ENCODE data around the gene SPRYD4. TPM values are rescaled to one million over a fixed set of nuclear protein-coding genes. Genes with fewer than 3 reads are reported as not detected.
A peak's percentile ranks its signal among the peaks of the same experiment; 100 is the strongest.
"Not testable (repeated sequence)": the region's sequence is repeated elsewhere in the genome, so short reads cannot be mapped to it uniquely, and the experiment has no call there.

The SPRYD4 gene
- 1 to 10 TPM; 5.8 to 6.4 TPM for total RNA-seq
- 19.8 to 20.7 reads per million in 2 donors for total RNA-seq

DNA sequence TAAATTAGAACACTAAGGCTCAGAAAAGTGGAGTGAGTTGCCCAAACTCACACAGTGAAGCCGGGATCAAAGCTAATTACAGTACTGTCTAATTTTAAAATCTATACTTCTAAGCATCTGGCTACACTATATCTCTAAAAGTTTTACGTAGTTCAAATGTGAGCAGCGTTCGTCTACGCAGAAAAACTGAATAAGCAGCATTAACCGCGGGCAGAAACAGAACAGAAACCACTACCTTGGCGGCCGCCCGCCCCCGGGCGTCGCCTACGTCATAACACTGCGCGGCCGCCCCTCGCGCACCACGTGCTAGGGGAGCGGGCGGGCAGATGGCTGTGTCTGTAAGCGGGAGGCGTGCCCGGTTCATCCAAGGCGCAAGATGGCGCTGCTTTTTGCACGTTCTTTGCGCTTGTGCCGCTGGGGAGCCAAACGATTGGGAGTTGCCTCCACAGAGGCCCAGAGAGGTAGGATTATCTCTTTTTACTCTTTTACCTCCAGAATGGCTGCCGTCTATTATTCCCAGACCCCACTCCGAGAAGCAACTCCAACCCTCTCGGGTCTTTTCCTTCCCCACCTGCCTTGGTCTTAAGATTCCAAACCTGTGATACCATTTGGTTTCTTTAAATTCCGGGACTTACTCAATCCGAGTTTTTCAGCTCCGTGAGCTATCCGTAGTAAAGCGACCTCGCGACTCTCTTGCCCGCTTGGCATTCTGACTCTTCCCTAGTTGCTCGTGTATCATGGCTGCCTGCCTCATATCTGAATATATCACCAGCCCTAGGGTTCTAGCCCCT is at the start of gene SPRYD4:
TSS of gene SPRYD4 (plus strand) at position 363 of the 791 bp plus-strand sequence. CDS start at position 377, 14 bp downstream.
- ATAC-seq (peak; percentile 96), DNase-seq (peak; percentile 91 to 93 (median 92))
- peak within 1 kb of the TSS; percentile 97 for H3K4me3 Mint-ChIP-seq
- H3K4me1 Mint-ChIP-seq, result peaks cover 16% of the 10 kb centered on the region
- H3K36me3 Mint-ChIP-seq (ENCODE audit: low read depth), result no peaks in the 10 kb centered on the region
- H3K27ac Mint-ChIP-seq, result peak within 1 kb of the TSS; percentile 95
- H3K9me3 ChIP-seq (ENCODE audit: control insufficient read depth, low read length, poor library complexity, severe bottlenecking), result no peaks in the 10 kb centered on the region
- H3K27me3 Mint-ChIP-seq, result peaks cover 2% of the 10 kb centered on the region

DNA sequence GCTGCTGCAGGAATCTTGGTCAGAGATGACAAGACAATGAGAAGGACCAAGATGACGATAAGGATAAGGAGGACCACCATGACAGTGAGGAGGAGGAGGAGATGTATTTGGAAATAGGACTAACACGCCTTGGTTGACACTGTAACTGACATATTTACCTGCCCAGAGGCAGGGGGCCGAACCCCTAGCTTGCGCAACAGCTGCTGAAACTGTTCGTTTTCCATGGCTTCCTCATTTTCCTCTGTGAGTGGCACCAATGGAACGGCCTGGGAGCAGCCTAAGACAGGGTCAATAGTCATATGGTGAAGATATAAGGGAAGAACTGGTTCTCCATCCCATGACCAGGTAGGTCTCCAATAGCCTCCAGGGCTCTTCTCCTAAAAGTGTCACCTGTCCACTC is 48.0 kb upstream of the SPRYD4 start:
- peaks cover 8% of the 10 kb centered on the region for H3K4me1 Mint-ChIP-seq
- H3K36me3 Mint-ChIP-seq (ENCODE audit: low read depth), result peaks cover 11% of the 10 kb centered on the region
- ATAC-seq (no peak), DNase-seq (no peak)
- H3K27ac Mint-ChIP-seq, result no peak overlapping the region
- no peak overlapping the region for H3K4me3 Mint-ChIP-seq
- no peaks in the 10 kb centered on the region for H3K27me3 Mint-ChIP-seq
- no peaks in the 10 kb centered on the region for H3K9me3 ChIP-seq (ENCODE audit: control insufficient read depth, low read length, poor library complexity, severe bottlenecking)

DNA sequence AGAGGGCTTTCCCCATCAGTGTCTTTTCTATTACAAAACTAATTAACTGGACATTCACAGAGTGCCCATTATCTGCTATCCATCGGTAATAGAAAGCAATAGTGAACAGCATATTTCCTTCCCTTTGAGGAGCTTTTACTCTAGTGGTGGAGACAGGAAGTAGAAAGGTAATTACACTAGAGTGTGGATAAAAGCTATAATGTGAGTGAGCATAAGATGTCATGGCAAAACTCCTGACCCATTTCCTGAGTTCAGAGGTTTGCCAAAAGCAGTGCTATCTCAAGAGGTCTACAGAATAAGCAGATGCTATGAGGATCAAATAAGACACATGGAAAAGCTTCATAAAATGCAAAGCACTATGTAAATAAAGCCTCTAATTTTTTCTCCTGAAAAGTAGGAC is 43.2 kb upstream of the SPRYD4 start:
- Mint-ChIP-seq H3K27ac (peak overlapping the region; percentile 84), H3K36me3 (ENCODE audit: low read depth) (peaks cover 8% of the 10 kb centered on the region), H3K4me1 (peaks cover 8% of the 10 kb centered on the region), H3K4me3 (no peak overlapping the region), H3K27me3 (no peaks in the 10 kb centered on the region)
- DNase-seq (no peak), ATAC-seq (no peak)
- H3K9me3 ChIP-seq (ENCODE audit: control insufficient read depth, low read length, poor library complexity, severe bottlenecking), result no peaks in the 10 kb centered on the region

DNA sequence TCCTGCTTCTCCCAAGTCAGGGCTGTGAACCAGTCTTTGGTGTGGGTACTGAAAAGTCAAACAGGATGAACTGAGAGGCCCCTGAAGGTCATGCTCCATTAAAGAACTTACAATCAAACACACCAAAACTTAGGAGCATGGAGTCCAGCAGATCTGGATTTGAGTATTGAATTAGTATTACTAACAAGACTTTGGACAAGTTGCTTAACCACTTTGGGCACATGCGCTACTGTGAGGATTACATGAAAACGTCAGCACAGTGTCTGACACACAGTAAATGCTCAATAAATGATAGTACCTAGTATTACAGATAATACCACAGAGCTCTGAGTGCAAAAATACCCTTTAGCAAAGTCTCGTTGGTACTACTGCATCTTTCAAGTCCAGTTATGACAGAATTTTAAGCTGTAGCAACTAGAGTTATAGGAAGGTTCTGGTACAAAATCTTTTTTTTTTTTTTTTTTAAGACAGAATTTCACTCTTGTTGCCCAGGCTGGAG is 42.4 kb upstream of the SPRYD4 start:
- no peak overlapping the region for H3K27ac Mint-ChIP-seq
- H3K4me1 Mint-ChIP-seq, result peaks cover 8% of the 10 kb centered on the region
- H3K4me3 Mint-ChIP-seq, result no peak overlapping the region
- no peaks in the 10 kb centered on the region for H3K27me3 Mint-ChIP-seq
- H3K9me3 ChIP-seq (ENCODE audit: control insufficient read depth, low read length, poor library complexity, severe bottlenecking), result no peaks in the 10 kb centered on the region
- DNase-seq (no peak), ATAC-seq (no peak)
- H3K36me3 Mint-ChIP-seq (ENCODE audit: low read depth), result peaks cover 6% of the 10 kb centered on the region

DNA sequence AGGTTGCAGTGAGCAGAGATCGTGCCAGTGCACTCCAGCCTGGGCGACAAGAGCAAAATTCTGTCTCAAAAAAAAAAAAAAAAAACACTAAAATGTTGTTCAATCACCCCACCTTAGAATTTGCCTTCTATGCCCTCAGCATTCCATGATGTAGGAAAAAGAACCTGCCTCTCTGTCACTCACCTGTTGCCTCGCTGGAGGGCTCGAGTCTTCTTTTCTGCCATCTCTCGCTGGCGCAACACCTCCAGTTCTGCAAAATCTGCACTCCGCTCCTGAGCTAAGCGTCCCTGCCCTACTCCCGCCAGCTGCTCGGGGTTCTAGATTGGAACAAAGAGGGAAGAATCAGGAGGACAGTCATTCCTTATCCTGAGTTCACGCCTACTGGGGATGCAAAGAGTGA is 37.1 kb upstream of the SPRYD4 start:
- H3K9me3 ChIP-seq (ENCODE audit: control insufficient read depth, low read length, poor library complexity, severe bottlenecking), result no peaks in the 10 kb centered on the region
- no peak for ATAC-seq
- no peaks in the 10 kb centered on the region for H3K4me1 Mint-ChIP-seq
- H3K4me3 Mint-ChIP-seq, result no peak overlapping the region
- no peak overlapping the region for H3K27ac Mint-ChIP-seq
- H3K36me3 Mint-ChIP-seq (ENCODE audit: low read depth), result peaks cover 5% of the 10 kb centered on the region
- H3K27me3 Mint-ChIP-seq, result no peaks in the 10 kb centered on the region
- DNase-seq, result no peak

DNA sequence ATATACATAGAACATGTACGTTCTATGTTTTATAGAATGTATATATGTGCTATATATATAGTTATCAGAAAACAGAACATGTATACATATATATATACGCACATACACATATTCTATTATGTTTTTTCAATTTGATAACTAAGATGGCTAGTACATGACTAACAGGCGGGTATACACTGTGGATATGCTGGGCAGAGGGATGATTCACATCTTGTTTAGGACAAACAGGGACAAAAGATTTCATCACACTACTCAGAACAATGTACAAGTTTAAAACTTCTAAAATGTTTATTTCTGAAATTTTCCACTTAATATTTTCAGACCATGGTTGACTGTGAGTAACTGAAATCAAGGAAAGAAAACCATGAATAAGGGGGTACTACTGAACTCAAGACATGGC is 36.5 kb upstream of the SPRYD4 start:
- Mint-ChIP-seq H3K36me3 (ENCODE audit: low read depth) (peaks cover 5% of the 10 kb centered on the region), H3K27ac (no peak overlapping the region), H3K27me3 (no peaks in the 10 kb centered on the region), H3K4me3 (no peak overlapping the region), H3K4me1 (no peaks in the 10 kb centered on the region)
- ATAC-seq, result no peak
- DNase-seq, result no peak
- H3K9me3 ChIP-seq (ENCODE audit: control insufficient read depth, low read length, poor library complexity, severe bottlenecking), result no peaks in the 10 kb centered on the region

DNA sequence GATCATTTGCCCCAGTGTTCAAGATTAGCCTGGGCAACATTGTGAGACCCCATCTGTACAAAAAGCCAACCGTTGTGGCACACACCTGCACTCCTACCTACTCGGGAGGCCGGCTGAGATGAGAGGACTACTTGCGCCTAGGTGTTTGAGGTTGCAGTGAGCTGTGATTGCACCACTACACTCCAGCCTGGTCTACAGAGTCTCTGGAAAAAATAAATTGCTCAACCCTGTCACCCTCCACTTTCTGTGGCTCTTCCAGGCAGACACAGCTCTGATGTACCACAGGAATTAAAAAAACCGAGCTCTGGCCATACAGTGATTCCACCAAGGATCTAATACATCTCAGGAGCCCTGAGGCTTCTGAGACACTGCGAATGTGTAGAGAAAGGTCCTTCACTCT is 33.5 kb upstream of the SPRYD4 start:
- no peak overlapping the region for H3K4me3 Mint-ChIP-seq
- no peak for DNase-seq
- H3K27ac Mint-ChIP-seq, result no peak overlapping the region
- H3K4me1 Mint-ChIP-seq, result peaks cover 2% of the 10 kb centered on the region
- no peaks in the 10 kb centered on the region for H3K9me3 ChIP-seq (ENCODE audit: control insufficient read depth, low read length, poor library complexity, severe bottlenecking)
- no peaks in the 10 kb centered on the region for H3K27me3 Mint-ChIP-seq
- H3K36me3 Mint-ChIP-seq (ENCODE audit: low read depth), result peaks cover 4% of the 10 kb centered on the region
- ATAC-seq, result no peak

DNA sequence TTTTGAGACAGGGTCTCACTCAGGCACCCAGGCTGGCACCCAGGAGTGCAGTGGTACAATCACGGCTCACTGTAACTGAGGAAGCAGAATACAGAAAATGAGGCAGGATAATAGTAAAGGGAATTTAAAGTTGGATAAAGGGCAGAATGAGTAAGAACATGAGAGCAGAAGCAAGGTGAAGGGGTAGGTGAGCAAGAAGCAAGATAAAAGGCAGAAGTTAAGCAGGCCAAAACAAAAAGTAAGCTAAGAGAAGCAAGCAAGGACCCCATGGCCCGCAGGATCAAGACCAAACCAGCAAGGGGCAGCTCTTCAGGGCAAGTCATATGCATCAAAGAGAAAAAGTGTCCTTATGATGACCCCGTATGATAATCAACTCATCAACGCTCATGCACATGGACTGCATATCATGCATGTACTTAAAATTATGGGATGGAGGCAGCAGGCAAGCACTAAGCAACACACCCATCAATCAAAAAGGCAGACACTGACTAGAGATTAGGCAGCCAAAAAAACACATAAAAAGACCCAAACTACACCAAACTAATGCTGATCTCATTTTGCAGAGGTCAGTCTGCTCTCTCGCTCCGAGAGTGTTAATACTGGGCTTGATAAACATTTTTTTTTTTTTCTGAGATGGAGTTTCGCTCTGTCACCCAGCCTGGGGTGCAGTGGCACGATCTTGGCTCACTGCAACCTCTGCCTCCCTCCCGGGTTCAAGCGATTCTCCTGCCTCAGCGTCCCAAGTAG is 30.8 kb upstream of the SPRYD4 start:
- peaks cover 2% of the 10 kb centered on the region for H3K4me1 Mint-ChIP-seq
- no peak overlapping the region for H3K4me3 Mint-ChIP-seq
- H3K9me3 ChIP-seq (ENCODE audit: control insufficient read depth, low read length, poor library complexity, severe bottlenecking), result no peaks in the 10 kb centered on the region
- ATAC-seq, result no peak
- DNase-seq, result no peak
- H3K36me3 Mint-ChIP-seq (ENCODE audit: low read depth), result no peaks in the 10 kb centered on the region
- no peaks in the 10 kb centered on the region for H3K27me3 Mint-ChIP-seq
- H3K27ac Mint-ChIP-seq, result no peak overlapping the region

DNA sequence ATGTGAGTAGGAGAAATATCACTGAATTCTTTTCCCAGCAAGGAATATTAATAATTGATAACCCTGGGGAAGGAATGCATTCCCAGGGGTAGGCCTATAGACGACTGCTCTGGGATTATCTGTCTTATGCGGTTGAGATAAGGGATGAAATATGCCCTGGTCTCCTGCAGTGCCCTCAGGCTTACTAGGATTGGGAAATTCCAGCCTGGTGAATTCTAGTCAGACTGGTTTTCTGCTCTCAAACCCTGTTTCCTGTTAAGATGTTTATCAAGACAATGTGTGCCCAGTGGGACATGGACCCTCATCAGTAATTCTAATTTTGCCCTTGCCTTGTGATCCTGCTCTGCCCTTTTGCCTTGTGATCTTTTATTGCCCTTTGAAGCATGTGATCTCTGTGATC is 25.2 kb upstream of the SPRYD4 start:
- peaks cover 11% of the 10 kb centered on the region for H3K4me1 Mint-ChIP-seq
- not testable (repeated sequence) for ATAC-seq; DNase-seq; H3K27me3 Mint-ChIP-seq; H3K4me3 Mint-ChIP-seq; H3K9me3 ChIP-seq (ENCODE audit: control insufficient read depth, low read length, poor library complexity, severe bottlenecking); H3K27ac Mint-ChIP-seq; H3K36me3 Mint-ChIP-seq (ENCODE audit: low read depth)

DNA sequence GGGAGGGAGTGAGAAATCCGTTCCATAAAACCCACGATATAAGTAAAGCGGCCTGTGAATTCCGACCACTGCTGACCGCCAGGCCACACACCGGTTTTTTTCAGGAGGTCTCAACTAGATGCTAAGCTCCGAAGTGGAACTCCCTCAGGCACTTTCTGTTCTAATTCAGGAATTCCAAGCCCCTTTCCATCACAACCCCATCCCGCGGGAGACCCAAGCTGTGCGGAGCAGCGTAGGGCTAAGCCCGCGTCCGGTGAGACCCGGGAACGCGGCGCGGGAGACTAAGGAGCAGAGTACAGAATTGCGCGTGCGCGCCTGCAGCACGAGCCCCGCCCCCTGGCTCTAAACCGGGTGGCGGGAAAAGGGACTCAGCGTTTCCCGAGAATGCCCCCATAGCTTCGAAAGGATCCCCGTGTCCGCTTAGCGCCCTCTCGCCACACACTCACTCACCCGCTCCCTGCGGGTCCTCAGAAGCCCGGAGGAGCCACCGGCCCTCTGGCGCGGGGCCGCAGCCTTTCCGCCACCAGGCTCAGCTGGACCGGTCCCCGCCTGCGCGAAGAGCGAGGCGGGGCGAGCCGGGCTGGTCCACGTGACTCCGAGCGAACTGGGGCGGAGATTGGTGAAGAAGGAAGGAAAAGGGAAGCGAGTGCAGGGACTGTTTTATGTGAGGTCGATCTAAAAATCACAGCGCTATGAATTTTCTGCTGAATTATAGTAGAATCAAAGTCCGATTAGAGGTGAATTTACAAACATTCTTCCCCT is 19.3 kb upstream of the SPRYD4 start, which contains the start of gene TIMELESS:
TSS of gene TIMELESS (minus strand) at position 567 of the 762 bp plus-strand sequence. CDS start 15,256 bp downstream, outside the sequence.
- peak within 1 kb of the TSS; percentile 91 for H3K4me3 Mint-ChIP-seq
- peak; percentile 98 for ATAC-seq

DNA sequence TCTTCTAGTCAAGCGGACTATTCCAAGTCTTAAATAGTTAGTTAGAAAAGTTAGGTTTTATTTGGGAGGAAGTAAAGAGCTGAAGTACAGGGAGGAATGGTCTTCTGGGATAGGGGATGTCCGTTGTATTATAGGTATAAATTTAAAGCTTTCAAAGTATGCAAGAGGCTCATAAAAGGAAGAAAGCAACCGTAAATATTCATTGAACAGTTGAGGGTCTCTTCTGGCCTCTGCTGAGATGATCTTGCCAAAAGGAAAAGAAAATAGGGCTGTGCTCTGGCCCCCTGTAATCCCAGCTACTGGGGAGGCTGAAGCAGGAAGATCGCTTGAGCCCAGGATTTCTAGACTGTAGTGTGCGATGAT is 18.8 kb upstream of the SPRYD4 start:
- Mint-ChIP-seq H3K27me3 (peaks cover 14% of the 10 kb centered on the region), H3K36me3 (ENCODE audit: low read depth) (no peaks in the 10 kb centered on the region), H3K4me3 (peak overlapping the region; percentile 91), H3K27ac (peak overlapping the region; percentile 80), H3K4me1 (peaks cover 22% of the 10 kb centered on the region)
- H3K9me3 ChIP-seq (ENCODE audit: control insufficient read depth, low read length, poor library complexity, severe bottlenecking), result no peaks in the 10 kb centered on the region
- DNase-seq, result no peak
- no peak for ATAC-seq

More for the DNA sequence above, 19.3 kb upstream of the SPRYD4 start, which contains the start of gene TIMELESS:
- H3K27me3 Mint-ChIP-seq, result peaks cover 8% of the 10 kb centered on the region
- DNase-seq, result peak; percentile 70 to 79 (median 77)
- no peaks in the 10 kb centered on the region for H3K36me3 Mint-ChIP-seq (ENCODE audit: low read depth)
- H3K9me3 ChIP-seq (ENCODE audit: control insufficient read depth, low read length, poor library complexity, severe bottlenecking), result no peaks in the 10 kb centered on the region
- peak within 1 kb of the TSS; percentile 81 for H3K27ac Mint-ChIP-seq
- peaks cover 22% of the 10 kb centered on the region for H3K4me1 Mint-ChIP-seq

DNA sequence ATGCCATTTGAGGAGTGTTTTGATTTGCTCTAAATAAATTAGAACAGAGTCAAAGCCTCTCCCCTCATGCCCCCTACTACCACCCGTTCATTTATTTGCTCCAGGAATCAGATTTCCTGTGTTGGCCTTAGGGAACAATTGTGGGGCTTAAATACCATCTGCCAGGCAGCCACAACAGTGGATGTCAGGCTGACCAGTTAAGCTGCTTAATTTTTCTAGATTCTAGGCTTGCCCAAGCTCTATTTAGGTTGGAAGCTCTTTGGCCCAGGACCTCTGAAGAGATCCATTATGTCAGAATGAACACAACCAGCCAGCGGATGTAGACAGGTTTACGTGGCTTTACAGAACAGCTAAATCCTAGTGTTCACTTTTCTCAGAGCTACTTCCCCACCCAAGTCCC is 18.1 kb upstream of the SPRYD4 start:
- Mint-ChIP-seq H3K4me3 (no peak overlapping the region), H3K27me3 (peaks cover 15% of the 10 kb centered on the region), H3K36me3 (ENCODE audit: low read depth) (no peaks in the 10 kb centered on the region), H3K27ac (peak overlapping the region; percentile 80), H3K4me1 (peaks cover 20% of the 10 kb centered on the region)
- DNase-seq (no peak), ATAC-seq (no peak)
- H3K9me3 ChIP-seq (ENCODE audit: control insufficient read depth, low read length, poor library complexity, severe bottlenecking), result no peaks in the 10 kb centered on the region

DNA sequence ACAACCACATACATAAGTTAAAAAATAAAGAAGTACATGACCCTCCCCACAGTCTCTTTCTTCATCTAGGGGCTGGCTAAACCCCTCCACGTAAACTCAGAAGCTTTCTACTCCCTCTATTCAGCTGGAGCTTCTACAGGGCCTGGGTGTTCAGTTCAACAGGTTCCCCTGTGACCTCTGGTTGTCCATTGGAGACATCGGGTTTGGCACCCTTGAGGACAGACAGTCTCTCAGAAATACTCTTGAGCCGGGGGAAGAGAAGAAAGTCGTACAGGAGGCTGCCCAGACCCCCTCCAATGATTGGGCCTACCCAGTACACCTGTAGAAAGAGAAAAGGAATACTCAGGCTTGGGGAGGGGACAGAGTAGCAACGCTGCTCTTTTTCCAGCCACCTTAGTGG is 17.2 kb upstream of the SPRYD4 start:
- ATAC-seq, result no peak
- Mint-ChIP-seq H3K4me3 (peak overlapping the region; percentile 45), H3K27ac (peak overlapping the region; percentile 21), H3K27me3 (peaks cover 20% of the 10 kb centered on the region), H3K36me3 (ENCODE audit: low read depth) (no peaks in the 10 kb centered on the region), H3K4me1 (peaks cover 20% of the 10 kb centered on the region)
- no peaks in the 10 kb centered on the region for H3K9me3 ChIP-seq (ENCODE audit: control insufficient read depth, low read length, poor library complexity, severe bottlenecking)
- no peak for DNase-seq

Measured in T-helper 17 cell (primary cell).